HG03108 (cell line): ENCODE results near the gene THTPA.
"Not testable (repeated sequence)": the region's sequence is repeated elsewhere in the genome, so short reads cannot be mapped to it uniquely, and the experiment has no call there.

Experiments used
- ATAC-seq: cut with Tn5 transposase; IDR thresholded peaks from one replicate; pipeline ENCODE4 v1.9.1; 2021; ENCODE audit warnings: moderate library complexity; ENCODE audit not compliant: unreplicated experiment

Gene THTPA

DNA sequence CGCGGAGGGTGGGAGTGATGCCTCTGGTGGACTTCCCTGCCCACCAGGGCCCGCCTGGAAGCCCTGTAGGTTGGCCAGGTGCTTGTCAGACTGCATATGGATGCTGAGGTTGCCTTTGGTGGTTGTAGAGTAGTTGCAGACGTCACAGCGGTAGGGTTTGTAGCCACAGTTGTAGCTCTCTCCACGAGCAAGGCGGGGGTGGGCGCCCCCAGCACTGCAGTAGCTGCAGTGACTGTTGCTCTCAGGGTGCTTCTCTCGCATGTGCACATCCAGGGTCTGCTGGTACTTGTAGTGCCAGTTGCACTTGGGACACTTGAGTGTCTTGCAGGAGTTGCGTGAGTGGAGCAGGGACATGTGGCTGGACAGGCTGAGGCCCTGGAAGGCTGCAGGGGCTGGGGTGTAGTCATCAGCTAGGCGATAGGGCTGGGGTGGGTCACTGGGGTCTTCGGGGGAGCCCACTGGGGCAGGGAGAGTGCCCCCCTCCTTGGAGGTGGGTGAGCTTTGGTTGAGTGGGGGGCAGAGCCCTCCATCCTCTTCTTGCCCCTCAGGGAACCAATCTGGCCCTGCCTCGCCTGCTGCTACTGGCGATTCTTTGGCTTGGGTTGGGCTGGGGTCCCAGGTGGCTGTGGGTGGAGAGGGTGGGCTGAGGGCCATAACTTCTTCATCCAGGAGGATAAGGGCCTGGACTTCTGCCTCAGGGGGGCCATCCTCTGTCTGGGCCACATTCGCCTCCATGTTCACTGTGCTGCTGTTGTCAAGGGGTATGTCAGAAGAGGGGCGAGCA, 22.2 kb upstream of the THTPA start:
- no peak for ATAC-seq

DNA sequence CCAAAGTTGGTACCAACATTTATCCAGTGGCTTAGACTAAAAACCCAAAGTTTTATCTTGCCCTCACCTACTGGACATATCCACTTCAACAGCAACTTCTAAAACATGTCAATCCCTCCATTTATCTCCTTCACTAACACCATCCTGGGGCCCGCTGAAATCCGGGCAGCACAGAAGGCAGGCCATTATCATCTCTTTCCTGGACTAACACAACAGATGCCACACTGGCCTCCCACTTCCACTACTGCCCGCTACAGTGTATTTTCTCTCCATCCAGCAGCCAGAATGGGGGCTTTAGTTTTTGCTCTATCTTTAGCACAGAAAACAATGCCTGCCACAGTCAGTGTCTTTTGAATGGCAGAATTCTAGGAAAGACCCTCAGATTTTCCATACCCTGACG, 20.1 kb upstream of the THTPA start:
- no peak for ATAC-seq

DNA sequence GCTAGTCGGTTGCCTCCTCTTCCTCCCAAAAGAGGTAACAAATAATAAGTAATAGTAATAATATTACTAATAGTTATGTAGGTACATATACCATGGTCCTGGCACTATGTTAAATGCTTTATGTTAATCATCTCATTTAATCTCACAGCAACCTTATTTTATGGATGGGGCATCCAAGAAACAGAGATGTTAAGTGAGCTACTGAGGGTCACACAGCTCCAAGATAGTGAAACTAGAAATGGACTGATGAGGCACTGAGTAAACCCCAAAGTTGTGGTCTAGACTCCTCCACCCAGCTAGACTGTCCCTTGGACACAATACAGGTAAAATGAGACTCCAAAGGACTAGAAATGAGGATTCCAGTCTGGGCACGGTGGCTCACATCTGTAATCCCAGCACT, 19.6 kb upstream of the THTPA start:
- no peak for ATAC-seq

DNA sequence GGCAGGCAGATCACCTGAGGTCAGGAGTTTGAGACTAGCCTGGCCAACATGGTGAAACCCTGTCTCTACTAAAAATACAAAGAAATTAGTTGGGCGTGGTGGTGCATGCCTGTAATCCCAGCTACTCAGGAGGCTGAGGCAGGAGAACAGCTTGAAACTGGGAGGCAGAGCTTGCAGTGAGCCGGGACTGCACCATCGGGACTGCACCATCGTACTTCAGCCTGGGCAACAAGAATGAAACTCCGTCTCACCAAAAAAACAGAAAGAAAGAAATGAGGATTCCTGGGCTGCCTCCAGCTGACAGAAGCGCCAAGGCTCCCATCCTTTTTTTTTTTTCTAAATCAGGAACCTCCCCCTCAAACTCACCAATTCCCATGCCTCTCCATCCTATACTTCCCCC, 19.2 kb upstream of the THTPA start:
- not testable (repeated sequence) for ATAC-seq

DNA sequence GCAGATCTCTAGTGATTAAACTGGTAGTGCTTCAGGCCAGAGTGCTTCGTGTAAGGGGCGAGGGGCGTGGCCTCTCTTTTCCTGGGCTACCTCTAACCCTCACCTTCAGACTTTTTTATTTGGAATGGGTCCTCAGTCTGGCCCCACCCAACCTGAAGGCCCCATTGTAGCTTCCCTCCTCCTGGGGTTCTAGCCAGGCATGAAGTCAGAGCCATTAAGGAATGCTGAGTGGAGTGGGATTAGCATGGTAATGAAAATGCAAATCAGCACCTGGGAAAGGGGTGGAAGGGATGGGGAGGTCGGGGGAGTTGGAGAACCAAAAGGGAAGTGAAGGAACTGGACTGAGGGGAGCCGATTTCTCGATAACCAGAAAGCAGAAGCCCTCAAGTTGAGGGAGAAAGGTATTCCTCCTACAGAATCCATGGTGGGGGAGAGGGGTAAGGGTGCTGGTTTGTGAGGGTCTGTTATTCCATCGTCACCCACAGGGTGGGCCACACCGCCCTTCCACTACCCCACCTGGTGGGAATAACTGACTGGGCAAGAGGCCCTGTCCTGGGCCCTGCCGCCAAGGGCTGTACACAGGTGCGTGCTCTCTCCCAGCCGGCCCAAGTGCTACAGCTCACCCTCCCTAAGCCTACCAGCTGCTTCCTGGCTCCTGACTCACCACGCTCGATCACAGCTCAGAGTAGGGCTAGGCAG, 18.6 kb upstream of the THTPA start:
- ATAC-seq, result no peak

DNA sequence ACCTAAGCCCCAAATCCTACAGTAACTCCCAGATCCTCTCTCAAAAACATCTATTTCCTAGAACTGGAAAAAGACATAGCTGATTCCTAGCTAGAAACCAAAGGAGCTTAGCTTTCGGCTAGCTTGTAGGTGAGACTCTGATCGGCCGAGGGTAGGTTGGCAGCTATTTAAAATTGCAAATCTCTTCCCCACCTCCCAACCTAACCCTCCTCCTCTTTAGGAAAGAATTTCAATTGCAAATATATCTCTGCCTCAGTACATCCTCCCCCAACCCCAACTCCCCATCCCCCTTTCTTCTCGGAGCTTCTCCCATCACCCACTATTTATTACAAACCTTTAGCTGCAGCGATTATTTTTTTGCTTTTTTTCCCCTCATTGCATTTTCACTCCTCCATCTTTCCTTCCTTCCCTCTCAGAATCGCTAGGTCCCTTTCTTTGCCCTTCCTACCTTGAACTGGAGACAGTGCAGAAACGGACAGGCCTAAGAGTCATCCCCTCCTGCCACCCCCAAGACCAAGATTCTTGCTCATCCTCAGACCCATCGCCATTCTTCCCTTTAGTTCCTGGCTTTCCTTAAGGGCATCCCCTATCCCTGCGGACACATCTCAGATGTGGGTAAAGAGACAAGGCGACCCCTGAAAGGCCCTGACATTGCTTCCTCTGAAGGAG, 17.9 kb upstream of the THTPA start:
- no peak for ATAC-seq

DNA sequence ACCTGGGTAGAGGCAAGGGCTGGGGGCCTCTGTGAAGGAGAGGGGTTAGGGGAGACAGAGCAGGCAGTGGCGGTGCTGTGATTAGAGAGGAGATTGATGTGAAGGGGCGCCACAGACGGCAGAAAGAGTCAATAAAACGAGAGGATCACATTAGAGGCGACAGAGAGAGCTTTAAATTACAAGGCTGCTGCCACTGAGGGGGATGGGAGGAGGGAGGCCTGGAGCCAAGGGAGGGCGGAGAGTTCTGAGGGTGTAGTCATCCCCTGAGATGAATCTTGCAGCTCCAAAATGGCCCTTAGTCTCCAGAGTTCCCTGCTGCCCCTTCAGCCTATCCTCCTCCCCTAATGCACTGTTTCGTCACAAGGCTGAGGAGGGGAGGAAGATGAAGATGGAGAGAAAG, 17.3 kb upstream of the THTPA start:
- ATAC-seq, result no peak

DNA sequence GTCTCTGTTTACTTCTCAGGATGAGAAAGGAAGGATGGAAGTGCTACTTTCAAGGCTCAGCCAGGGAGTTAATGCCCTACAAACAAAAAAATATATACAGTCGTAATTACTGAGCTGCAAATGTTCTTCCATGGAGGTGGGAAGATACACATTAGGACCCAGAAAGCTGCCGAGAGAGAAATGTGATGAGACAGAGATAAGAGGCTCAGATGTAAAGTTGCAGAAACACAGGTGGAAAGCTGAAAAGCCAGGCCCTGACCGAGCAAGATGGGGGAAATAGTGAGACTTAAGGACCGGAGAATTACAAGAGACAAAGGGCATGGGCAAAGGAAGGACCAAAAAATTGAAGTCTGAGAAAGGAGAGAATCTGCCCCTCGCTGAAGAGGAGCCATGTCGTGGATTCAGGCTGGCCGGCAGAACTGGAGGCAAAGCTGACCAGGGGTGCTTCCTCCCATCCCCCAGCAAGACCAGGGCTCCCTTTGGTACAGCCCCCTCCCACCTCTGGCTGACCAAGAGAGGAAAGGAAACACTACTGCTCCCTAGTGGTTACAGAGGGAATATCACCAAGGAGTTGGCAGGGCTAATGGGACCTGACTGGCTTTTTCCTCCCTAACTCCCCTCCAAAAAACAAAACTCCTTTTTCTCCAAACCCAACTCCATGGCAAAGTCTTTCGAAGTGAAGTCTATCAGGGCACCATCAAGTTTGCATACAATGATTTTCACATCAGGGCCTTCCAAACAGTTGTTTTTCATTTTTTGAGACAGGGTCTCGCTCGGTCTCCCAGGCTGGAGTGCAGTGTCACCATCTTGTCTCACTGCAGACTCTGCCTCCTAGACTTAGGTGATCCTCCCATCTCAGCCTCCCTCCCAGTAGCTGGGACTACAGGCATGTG, 16.6 kb upstream of the THTPA start:
- no peak for ATAC-seq

DNA sequence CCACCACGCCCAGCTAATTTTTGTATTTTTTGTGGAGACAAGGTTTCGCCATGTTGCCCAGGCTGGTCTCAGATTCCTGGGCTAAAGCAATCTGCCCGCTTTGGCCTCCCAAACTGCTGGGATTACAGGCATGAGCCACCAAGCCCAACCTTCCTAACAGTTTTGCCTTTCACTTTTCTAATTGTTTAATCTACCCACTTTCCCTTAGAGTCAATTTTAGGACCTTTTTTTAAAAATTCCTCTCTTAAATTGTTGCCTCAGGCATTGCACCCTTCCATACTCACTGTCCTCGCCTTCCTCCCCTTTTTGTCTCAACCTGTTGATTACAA, 16.0 kb upstream of the THTPA start:
- no peak for ATAC-seq

DNA sequence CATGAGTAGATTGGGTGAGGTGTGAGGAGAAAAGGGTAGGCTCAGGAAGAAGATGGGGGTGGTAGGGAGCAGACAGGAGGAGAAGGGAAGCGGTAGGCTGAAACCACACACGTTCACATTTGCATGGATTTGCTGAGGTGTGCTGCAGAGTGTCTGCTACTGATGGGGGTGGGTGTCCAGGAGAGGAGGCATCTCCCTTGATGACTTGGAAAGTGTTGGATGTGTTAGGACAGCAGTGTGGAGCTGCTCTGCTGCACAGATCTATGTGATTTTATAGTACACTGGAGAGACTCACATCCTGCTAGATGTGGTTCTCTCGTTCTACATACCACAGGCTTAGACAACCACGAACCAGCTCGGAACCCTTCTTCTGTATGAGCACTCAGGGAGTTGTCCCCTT, 13.8 kb upstream of the THTPA start:
- ATAC-seq, result no peak

DNA sequence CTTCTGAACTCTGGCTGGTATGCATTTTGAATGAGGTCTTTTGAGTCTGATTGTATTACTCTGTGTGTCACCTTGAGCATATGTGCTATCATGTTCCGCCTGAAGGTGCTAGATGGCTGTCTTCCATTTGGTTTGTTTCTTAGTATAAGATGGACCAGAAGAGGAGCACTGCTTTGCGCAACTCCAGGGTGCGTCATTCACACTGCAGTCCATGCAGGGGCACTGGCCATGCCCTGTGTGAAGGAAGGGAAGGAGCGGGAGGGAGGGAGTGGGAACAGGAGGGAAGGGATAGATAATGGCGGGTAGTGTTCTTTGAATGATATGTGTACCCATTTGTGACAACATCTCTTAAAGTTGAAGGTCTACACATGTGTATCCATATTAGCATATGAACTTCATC, 12.7 kb upstream of the THTPA start:
- ATAC-seq, result no peak

DNA sequence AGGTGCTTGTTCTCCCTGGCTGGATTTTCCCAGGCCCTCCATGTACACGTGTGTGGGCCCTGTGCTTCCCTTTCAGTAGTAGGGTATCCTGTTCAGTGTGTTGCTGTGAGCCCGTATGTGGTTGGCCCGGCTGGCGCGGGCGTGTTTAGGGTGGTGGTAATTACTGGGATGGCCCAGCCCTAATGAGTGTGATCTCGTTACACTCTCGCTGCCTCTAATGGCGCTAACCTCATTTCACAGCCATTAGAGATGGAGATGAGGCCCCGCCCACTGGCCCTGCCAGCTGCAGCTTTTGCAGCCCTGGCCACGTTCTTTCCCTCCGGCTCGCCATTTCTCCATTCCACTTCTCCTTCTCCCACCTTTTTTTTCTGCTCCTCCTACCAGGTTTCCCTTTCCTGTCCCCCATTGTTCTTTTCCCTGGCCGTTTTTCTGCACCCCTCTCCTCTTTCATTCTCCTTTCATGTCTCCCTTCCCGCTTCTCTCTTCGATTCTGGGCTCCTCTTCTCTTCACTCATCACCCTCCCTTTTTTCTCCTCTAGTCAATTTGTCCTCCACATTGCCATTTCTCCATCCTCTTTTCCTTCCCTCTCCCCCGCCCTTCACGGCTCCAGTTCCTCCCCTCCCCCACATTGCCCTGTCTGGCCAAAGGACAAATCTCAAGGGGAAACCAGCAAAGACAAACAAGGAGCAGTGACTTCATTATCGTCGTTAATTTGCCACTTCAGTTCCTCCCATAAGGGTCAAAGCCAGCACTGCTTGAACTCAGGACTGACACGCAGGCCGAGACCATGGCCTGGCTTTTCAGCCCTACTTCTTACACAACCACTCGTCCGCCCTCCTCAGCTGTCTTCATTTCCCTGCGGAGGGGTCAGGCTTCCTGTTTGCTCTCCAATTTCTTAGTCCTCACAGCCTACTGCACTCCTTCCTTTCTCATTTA, 11.3 kb upstream of the THTPA start:
- ATAC-seq, result no peak

DNA sequence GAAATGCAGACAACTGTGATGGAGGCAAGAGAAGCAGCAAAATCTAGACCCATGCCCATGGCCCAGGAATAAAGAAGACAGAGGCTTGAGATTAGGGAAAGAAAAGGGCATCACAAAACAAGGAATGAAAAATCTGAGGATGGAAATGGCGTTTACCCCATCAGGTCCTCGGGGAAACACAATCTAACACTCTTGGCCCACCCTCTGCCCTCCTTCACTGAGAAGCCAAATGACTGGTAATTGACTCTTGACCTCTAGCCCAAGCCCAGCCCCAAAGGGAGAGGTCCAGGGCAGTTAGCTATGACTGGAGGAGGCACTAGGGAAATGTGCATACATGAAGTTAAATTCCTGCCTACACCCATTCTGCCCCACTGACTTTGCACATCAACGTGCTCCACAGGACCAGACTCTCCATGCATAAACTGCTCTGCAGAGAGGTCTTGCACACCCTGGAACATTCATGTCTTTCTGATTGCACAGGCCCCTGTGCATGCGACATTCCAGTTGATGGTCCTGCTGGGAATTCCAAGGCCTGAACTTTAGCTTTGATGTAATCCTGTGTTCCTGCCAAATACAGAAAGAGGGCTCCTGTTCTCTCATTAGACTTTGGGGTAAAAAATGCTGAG, 10.2 kb upstream of the THTPA start:
- ATAC-seq, result no peak

DNA sequence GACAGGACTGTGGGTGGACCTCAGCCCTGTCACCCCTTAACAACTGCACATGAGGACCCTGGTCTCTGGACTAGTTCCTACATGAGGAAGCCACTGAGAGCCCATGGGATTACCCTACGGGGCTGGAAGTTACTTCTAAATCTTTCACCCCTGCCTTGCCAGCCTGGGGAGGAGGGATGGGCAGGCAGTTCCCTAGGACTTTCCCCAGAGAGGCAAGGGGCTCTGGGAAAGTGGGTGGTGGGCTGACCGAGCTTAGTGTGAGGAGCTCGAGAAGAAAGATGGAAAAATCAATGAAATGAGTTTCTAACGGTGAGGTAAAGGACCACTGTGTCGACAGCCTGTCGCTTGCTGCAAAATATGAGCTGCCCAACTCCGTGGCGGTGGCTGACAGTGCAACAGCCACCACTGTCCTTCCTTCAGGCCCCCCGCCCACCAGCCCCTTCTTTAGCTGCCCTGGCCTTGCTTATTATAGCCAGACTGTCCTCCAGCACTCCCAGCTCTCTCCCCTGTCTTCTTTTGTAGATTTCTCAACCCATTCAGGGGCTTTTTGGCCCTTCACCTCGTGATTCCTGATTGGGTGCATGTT, 9.5 kb upstream of the THTPA start:
- no peak for ATAC-seq

DNA sequence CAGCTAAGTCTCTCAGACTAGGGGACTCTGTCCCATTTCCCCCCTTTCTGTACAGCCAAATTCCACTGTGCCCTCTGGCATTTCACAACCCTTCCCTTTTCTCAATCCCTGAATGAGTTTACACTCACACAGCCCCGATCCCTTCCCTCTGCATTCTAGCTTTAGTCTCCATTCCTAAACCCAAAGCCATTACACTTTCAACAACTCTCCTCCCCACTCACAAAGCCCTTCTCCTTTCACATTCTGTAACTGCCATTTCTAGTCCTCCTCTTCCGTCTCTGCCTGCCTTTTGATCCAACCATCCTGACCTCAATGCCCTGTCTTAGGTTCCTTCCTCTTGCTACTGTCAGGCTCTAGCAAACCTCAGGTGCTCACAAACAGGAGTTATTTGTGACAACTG, 8.1 kb upstream of the THTPA start:
- ATAC-seq, result no peak

DNA sequence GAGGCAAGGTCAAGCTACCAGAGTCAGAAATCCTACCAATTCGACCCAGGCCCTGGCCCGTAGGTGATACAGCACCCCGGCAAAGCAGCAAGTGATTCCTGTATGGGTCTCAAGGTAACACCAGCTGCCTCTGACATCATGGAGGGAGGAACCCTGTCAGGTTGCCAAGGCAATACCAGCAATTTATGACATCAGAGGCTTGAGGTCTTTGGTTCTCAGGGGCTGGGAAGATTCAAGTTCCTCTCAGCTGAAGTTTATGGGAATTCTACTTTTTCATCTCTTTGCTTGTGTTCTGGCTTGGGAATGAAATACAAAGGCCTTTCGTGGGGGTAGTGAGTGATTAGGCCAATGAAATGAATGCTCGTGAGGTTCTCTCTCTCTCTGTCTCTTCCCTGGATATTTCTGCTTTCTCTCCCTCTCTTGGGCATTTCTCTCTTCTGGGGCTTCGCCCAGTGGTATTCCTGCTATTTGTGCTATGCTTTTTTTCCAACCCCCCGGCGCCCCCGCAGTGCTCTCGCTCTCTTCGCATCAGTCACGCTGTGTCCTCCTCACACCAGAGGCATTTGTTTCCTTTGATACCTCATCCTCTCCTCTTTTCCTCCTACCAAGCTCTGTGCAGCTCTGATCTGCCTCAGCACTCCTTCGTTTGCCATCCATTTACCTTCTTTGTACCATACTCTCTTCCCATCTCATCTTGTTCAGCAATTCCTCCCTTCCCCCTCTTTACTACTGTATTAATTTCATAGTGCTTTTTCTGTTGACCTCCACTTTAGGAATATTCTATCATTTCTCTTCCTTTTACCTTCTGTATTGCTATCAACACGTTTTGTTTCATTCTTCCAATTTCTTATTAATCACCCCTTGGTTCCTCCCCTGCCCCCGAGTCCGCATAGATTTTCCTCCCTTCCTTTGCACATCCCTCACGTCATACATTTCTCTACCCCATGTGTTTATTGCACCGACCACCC, 7.4 kb upstream of the THTPA start:
- ATAC-seq, result no peak

DNA sequence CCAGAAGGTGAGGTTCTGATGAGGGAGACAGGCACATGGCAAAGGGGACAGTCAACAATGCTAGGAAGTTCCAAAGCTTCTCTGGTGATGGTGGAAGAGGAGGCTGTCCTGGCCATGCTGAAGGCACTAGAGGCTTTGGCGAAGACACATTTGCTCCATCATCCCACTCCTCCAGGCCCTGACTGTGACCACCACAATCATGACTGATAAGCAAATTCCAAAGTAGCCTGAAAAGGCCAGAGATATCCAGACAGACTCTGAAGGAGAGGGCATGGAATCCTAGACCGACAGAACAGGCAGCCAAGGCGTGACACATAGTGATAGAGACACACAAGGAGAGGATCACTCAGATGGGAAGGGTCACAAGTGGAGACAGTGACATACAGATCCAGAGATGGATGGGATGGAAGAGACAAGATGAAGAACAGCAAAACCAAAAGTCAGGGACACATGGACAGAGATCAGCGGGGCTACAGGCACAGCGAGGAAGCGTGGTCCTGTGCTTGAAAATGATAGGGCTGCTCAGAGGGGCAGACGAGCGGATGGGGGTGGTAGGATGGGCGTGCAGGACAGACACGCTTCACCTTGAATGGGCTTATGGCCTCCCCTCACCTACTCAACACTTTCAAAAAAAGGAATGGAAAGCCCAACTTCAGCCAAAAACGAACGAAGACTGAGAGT, 5.8 kb upstream of the THTPA start:
- ATAC-seq, result no peak

DNA sequence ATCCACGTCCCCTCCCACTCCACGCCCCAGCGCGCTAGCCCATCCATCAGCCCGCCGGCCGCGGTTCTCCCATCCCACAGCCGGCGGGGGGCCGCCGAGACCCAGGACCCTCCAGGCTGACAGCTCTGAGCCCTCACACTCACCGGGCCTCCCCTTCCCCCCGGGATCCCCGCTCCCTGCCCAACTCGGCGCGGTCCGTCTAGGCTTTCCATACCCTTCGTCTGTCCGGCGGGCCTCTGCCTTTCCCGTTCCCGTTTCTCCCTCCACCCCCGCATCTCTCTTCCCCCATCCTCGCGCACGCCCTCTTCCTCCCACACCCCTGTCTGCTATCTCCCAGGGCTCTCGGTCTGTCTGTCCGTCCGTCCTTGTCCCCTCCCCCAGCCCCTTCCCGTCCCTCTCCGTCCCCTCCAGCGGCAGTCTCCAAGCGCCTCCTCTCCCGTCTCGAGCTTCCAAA, 5.2 kb upstream of the THTPA start:
- ATAC-seq, result no peak
